Upper lobe of left lung (tissue), 4 donors: ENCODE results near the gene NIT1.

Experiments used
- EP300 ChIP-seq, 4 donors: sonication (generic); formaldehyde crosslinking; IDR thresholded peaks; one replicate each; pipeline ENCODE4 v1.5.1; 2017; ENCODE audit warnings: antibody characterized with exemption in 4 of 4, control low read depth in 2 of 4
- POLR2A ChIP-seq, 4 donors: fragments of 450-650 bp; IDR thresholded peaks; one replicate each; pipeline ENCODE4 v1.5.1; 2016 to 2017; ENCODE audit warnings: antibody characterized with exemption in 4 of 4, mild to moderate bottlenecking in 2 of 4
- POLR2AphosphoS5 ChIP-seq, 2 donors: sonication (generic); formaldehyde crosslinking; IDR thresholded peaks; one replicate each; pipeline ENCODE4 v1.5.1; 2017; ENCODE audit warnings: antibody characterized with exemption in 2 of 2
- TF ChIP-seq, protein P1 (sequence below), 6 experiments: fragments of 450-650 bp in 4 of 6; fragments of 200-600 bp in 2 of 6; sonication (generic) in 2 of 6; IDR thresholded peaks; one replicate each; pipeline ENCODE4 v1.5.1; 2016 to 2019; ENCODE audit warnings: antibody characterized with exemption in 6 of 6

DNA sequence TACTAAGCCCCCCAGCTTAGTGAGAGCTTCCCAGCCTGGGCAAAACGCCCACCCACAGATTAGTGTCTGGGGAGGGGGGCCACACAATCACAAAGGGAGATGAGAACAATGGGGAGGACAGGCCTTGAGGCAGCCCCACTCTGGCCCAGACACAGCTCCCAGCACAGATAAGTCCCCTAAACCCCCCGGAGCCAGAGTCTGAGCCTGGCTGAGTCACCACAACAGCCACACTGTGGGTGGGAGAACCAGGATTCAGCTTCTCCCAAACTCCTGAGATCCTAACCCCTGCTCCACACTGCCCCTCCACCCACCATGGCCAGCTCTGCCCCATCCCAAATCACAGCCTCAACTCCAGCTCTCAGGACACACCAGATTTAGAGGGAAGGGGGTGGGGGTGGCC, 32.7 kb upstream of the NIT1 start:
- TF ChIP-seq, protein P1, sequence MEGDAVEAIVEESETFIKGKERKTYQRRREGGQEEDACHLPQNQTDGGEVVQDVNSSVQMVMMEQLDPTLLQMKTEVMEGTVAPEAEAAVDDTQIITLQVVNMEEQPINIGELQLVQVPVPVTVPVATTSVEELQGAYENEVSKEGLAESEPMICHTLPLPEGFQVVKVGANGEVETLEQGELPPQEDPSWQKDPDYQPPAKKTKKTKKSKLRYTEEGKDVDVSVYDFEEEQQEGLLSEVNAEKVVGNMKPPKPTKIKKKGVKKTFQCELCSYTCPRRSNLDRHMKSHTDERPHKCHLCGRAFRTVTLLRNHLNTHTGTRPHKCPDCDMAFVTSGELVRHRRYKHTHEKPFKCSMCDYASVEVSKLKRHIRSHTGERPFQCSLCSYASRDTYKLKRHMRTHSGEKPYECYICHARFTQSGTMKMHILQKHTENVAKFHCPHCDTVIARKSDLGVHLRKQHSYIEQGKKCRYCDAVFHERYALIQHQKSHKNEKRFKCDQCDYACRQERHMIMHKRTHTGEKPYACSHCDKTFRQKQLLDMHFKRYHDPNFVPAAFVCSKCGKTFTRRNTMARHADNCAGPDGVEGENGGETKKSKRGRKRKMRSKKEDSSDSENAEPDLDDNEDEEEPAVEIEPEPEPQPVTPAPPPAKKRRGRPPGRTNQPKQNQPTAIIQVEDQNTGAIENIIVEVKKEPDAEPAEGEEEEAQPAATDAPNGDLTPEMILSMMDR (IDR thresholded peaks at IDR 0.05): no peak
- TF ChIP-seq POLR2AphosphoS5 (IDR thresholded peaks at IDR 0.05) (no peak), POLR2A (IDR thresholded peaks at IDR 0.05) (no peak), EP300 (IDR thresholded peaks at IDR 0.05) (no peak)
